OCI-LY1 (cell line): Measurements from ENCODE around the gene NR1H3.
A peak's percentile ranks its signal among the peaks of the same experiment; 100 is the strongest.

Source experiments
- H2AFZ ChIP-seq: fragments of 200-600 bp; sonication (generic), shearing (Covaris generic); 2 replicates; pipeline ENCODE4 v1.6.0; 2014; ENCODE audit warnings: antibody characterized with exemption, mild to moderate bottlenecking, low read length
- H3F3A ChIP-seq: fragments of 200-600 bp; sonication (generic), shearing (Covaris generic); 2 replicates; pipeline ENCODE4 v1.6.0; 2014; ENCODE audit warnings: mild to moderate bottlenecking, antibody characterized with exemption, low read length, moderate library complexity; ENCODE audit not compliant: insufficient read depth
- H3K27ac ChIP-seq: fragments of 200-600 bp; sonication (generic); 2 replicates; pipeline ENCODE4 v1.5.1; 2014; ENCODE audit warnings: low read length, mixed run types, mild to moderate bottlenecking, low read depth; ENCODE audit not compliant: poor library complexity, severe bottlenecking
- H3K27me3 ChIP-seq: fragments of 200-600 bp; sonication (generic); 2 replicates; pipeline ENCODE4 v1.6.0; 2014; ENCODE audit warnings: antibody characterized with exemption, mild to moderate bottlenecking, low read length, moderate library complexity; ENCODE audit not compliant: insufficient read depth
- H3K36me3 ChIP-seq: fragments of 200-600 bp; sonication (generic); 2 replicates; pipeline ENCODE4 v1.6.1; 2014; ENCODE audit warnings: mild to moderate bottlenecking, antibody characterized with exemption, low read length, moderate library complexity, mixed read lengths; ENCODE audit not compliant: insufficient read depth
- H3K4me1 ChIP-seq: fragments of 200-600 bp; sonication (generic); 2 replicates; pipeline ENCODE4 v1.5.1; 2014; ENCODE audit warnings: mild to moderate bottlenecking, low read length, moderate library complexity; ENCODE audit not compliant: insufficient read depth, severe bottlenecking
- H3K4me2 ChIP-seq: fragments of 200-600 bp; sonication (generic), shearing (Covaris generic); 2 replicates; pipeline ENCODE4 v1.6.1; 2014; ENCODE audit warnings: low read length
- H3K4me3 ChIP-seq: fragments of 200-600 bp; sonication (generic); 2 replicates; pipeline ENCODE4 v1.5.1; 2014; ENCODE audit warnings: low read length, low read depth, mild to moderate bottlenecking, mixed read lengths; ENCODE audit not compliant: poor library complexity, severe bottlenecking
- H3K79me2 ChIP-seq: fragments of 200-600 bp; shearing (Covaris generic); 2 replicates; pipeline ENCODE4 v1.6.1; 2016; ENCODE audit warnings: mixed run types, low read length, mixed read lengths; ENCODE audit not compliant: insufficient read depth
- H3K9ac ChIP-seq: fragments of 200-600 bp; sonication (generic), shearing (Covaris generic); 2 replicates; pipeline ENCODE4 v1.6.1; 2014; ENCODE audit warnings: mild to moderate bottlenecking, low read length, mixed read lengths
- H3K9me2 ChIP-seq: fragments of 200-600 bp; sonication (generic), shearing (Covaris generic); 2 replicates; pipeline ENCODE4 v1.6.1; 2014; ENCODE audit warnings: low read depth, mild to moderate bottlenecking, low read length, mixed read lengths
- H3K9me3 ChIP-seq: fragments of 200-600 bp; shearing (Covaris generic); 2 replicates; pipeline ENCODE4 v1.6.1; 2014; ENCODE audit warnings: low read length, mixed read lengths
- H4K20me1 ChIP-seq: fragments of 200-600 bp; sonication (generic), shearing (Covaris generic); 2 replicates; pipeline ENCODE4 v1.6.0; 2016; ENCODE audit warnings: mild to moderate bottlenecking, low read length; ENCODE audit not compliant: insufficient read depth
- CTCF ChIP-seq: fragments of 200-600 bp; sonication (generic), shearing (Covaris generic); IDR thresholded peaks from 2 replicates; pipeline ENCODE4 v1.5.1; 2017; ENCODE audit warnings: mild to moderate bottlenecking, antibody characterized with exemption, low read length, moderate library complexity, mixed read lengths
- EZH2 ChIP-seq: fragments of 200-600 bp; sonication (generic), shearing (Covaris generic); IDR thresholded peaks from 2 replicates; pipeline ENCODE4 v1.8.0; 2017; ENCODE audit warnings: borderline replicate concordance, mixed run types, mild to moderate bottlenecking, antibody characterized with exemption, low read length, moderate library complexity, mixed read lengths

Gene NR1H3

GRCh38 chr11:47233989-47234668, 23.7 kb upstream of the NR1H3 start:
- H3K4me3 ChIP-seq = no peak overlapping the region
- H3K79me2 ChIP-seq = no peaks in the 10 kb centered on the region
- H3K36me3 ChIP-seq = peaks cover 48% of the 10 kb centered on the region
- no peaks in the 10 kb centered on the region for H3F3A ChIP-seq
- H3K4me1 ChIP-seq = peaks cover 5% of the 10 kb centered on the region
- no peak overlapping the region for H3K27ac ChIP-seq
- H3K9me2 ChIP-seq = no peaks in the 10 kb centered on the region
- no peaks in the 10 kb centered on the region for H3K9me3 ChIP-seq
- no peak overlapping the region for H3K9ac ChIP-seq
- no peak for TF ChIP-seq EZH2
- peak; percentile 26; the same call in 1 of the 2 replicates for TF ChIP-seq CTCF
- H3K27me3 ChIP-seq = no peaks in the 10 kb centered on the region
- H2AFZ ChIP-seq = no peak overlapping the region
- H3K4me2 ChIP-seq = no peak overlapping the region
- no peaks in the 10 kb centered on the region for H4K20me1 ChIP-seq

GRCh38 chr11:47234669-47235100, 23.1 kb upstream of the NR1H3 start:
- Histone ChIP-seq H3K4me2 (no peak overlapping the region), H3K36me3 (peaks cover 52% of the 10 kb centered on the region), H4K20me1 (no peaks in the 10 kb centered on the region), H3F3A (no peaks in the 10 kb centered on the region), H3K9me2 (no peaks in the 10 kb centered on the region), H3K4me1 (peaks cover 5% of the 10 kb centered on the region), H3K27me3 (no peaks in the 10 kb centered on the region), H3K9me3 (no peaks in the 10 kb centered on the region), H3K79me2 (no peaks in the 10 kb centered on the region), H2AFZ (no peak overlapping the region), H3K27ac (no peak overlapping the region), H3K4me3 (no peak overlapping the region), H3K9ac (no peak overlapping the region)
- TF ChIP-seq EZH2 (no peak), CTCF (no peak)

GRCh38 chr11:47235163-47235562, 22.6 kb upstream of the NR1H3 start:
- peaks cover 53% of the 10 kb centered on the region for H3K36me3 ChIP-seq
- H3K79me2 ChIP-seq = no peaks in the 10 kb centered on the region
- no peaks in the 10 kb centered on the region for H3K27me3 ChIP-seq
- H3F3A ChIP-seq = no peaks in the 10 kb centered on the region
- H3K4me1 ChIP-seq = peaks cover 5% of the 10 kb centered on the region
- H3K9me2 ChIP-seq = no peaks in the 10 kb centered on the region
- H2AFZ ChIP-seq = no peak overlapping the region
- no peak overlapping the region for H3K9ac ChIP-seq
- H3K4me2 ChIP-seq = no peak overlapping the region
- H3K27ac ChIP-seq = no peak overlapping the region
- H4K20me1 ChIP-seq = no peaks in the 10 kb centered on the region
- H3K4me3 ChIP-seq = no peak overlapping the region
- TF ChIP-seq CTCF (no peak), EZH2 (no peak)
- no peaks in the 10 kb centered on the region for H3K9me3 ChIP-seq
